HCT116 (cell line): Measurements from ENCODE around the gene KRT17. TPM values are rescaled to one million over a fixed set of nuclear protein-coding genes. Genes with fewer than 3 reads are reported as not detected.

Experiments
- ATAC-seq: fragments of 200-7000 bp; cut with Tn5 transposase; 2 replicates; pipeline ENCODE4 v1.9.1; 2020; ENCODE audit warnings: mild to moderate bottlenecking, moderate library complexity
- BruUV-seq: library from RNA; stranded (reverse); fragments of 400-500 nt; replicated peaks from 2 replicates; lab custom pipeline; 2021; lab: Mats Ljungman, UMichigan
- CTCF ChIA-PET: fragments of 300-600 bp; sonication (Branson Sonifier 250); formaldehyde crosslinking; loops from one replicate; lab custom pipeline; 2021; ENCODE audit warnings: antibody characterized with exemption; lab: Charles Lee
- POLR2A ChIA-PET: fragments of 300-600, 350-600 bp; sonication (Branson Sonifier 250); formaldehyde crosslinking; loops from one replicate; lab custom pipeline; 2021; ENCODE audit warnings: antibody characterized with exemption; lab: Charles Lee
- RAD21 ChIA-PET, 2 experiments: fragments of 300-600 bp; sonication (Branson Sonifier 250); formaldehyde crosslinking; loops; one replicate each; lab custom pipeline; 2023; ENCODE audit warnings: low total read pairs in 2 of 2; ENCODE audit not compliant: uncharacterized antibody in 2 of 2, unreplicated experiment in 2 of 2, low non-redundant PET in 1 of 2; lab: Charles Lee
- DNase-seq: peaks from one replicate; pipeline ENCODE4 v3.0.0-alpha.2; 2010; ENCODE audit warnings: low read depth, low spot score
- H2AFZ ChIP-seq: fragments of 200-600 bp; shearing (Covaris generic), sonication (generic); 2 replicates; pipeline ENCODE4 v1.6.1; 2017; ENCODE audit warnings: low read depth, mixed run types, mixed read lengths, antibody characterized with exemption, low read length; ENCODE audit not compliant: poor library complexity, severe bottlenecking
- H3K27ac ChIP-seq: 2 replicates; pipeline ENCODE4 v1.5.1; 2012; ENCODE audit warnings: low read depth, low read length
- H3K27me3 ChIP-seq: fragments of 200-600 bp; sonication (generic); 2 replicates; pipeline ENCODE4 v1.6.1; 2016; ENCODE audit warnings: mixed run types, low read length, mixed read lengths; ENCODE audit not compliant: insufficient read depth
- H3K36me3 ChIP-seq, 2 experiments: fragments of 200-500 bp in 1 of 2; fragments of 200-600 bp in 1 of 2; sonication (Bioruptor generic) in 1 of 2; sonication (generic) in 1 of 2; 2 replicates each; pipeline versions ENCODE4 v1.5.1 to v1.6.1; 2014 to 2016; ENCODE audit warnings: low read length in 2 of 2, inconsistent platforms in 1 of 2, mixed read lengths in 1 of 2, mixed run types in 1 of 2; ENCODE audit not compliant: insufficient read depth in 2 of 2, control insufficient read depth in 1 of 2
- H3K4me1 ChIP-seq, 2 experiments: fragments of 200-600 bp in 1 of 2; sonication (generic) in 1 of 2; 2 replicates each; pipeline versions ENCODE4 v1.5.1 to v1.6.1; 2012 to 2017; ENCODE audit warnings: low read length in 2 of 2, inconsistent platforms in 1 of 2, mild to moderate bottlenecking in 1 of 2, mixed read lengths in 1 of 2, mixed run types in 1 of 2, moderate library complexity in 1 of 2; ENCODE audit not compliant: insufficient read depth in 2 of 2, control insufficient read depth in 1 of 2
- H3K4me2 ChIP-seq: fragments of 200-600 bp; sonication (generic); 2 replicates; pipeline ENCODE4 v1.6.1; 2017; ENCODE audit warnings: mixed run types, low read length, mixed read lengths
- H3K4me3 ChIP-seq, 2 experiments: fragments of 200-600 bp in 1 of 2; sonication (generic) in 1 of 2; replicated peaks in 1 of 2; 2 replicates each; pipeline ENCODE4 v1.5.1; 2011 to 2016; ENCODE audit warnings: low read length in 2 of 2, control low read depth in 1 of 2, low read depth in 1 of 2, mild to moderate bottlenecking in 1 of 2, mixed read lengths in 1 of 2, mixed run types in 1 of 2
- H3K79me2 ChIP-seq: fragments of 200-600 bp; sonication (generic); 2 replicates; pipeline ENCODE4 v1.6.1; 2017; ENCODE audit warnings: mild to moderate bottlenecking, mixed run types, low read length, moderate library complexity, mixed read lengths; ENCODE audit not compliant: insufficient read depth
- H3K9ac ChIP-seq: fragments of 200-600 bp; sonication (generic); 2 replicates; pipeline ENCODE4 v1.6.1; 2016; ENCODE audit warnings: low read length, mixed read lengths
- H3K9me2 ChIP-seq: fragments of 200-600 bp; sonication (generic), shearing (Covaris generic); 2 replicates; pipeline ENCODE4 v1.6.1; 2017; ENCODE audit warnings: mixed run types, mild to moderate bottlenecking, moderate library complexity; ENCODE audit not compliant: insufficient read depth
- H3K9me3 ChIP-seq, 2 experiments: fragments of 200-500 bp in 1 of 2; fragments of 200-600 bp in 1 of 2; sonication (Bioruptor generic) in 1 of 2; sonication (generic) in 1 of 2; 2 replicates each; pipeline ENCODE4 v1.6.1; 2014 to 2017; ENCODE audit warnings: low read length in 2 of 2, mixed read lengths in 2 of 2, inconsistent platforms in 1 of 2, low read depth in 1 of 2, mild to moderate bottlenecking in 1 of 2, mixed run types in 1 of 2, moderate library complexity in 1 of 2; ENCODE audit not compliant: control insufficient read depth in 1 of 2, insufficient read depth in 1 of 2
- H4K20me1 ChIP-seq: fragments of 200-600 bp; sonication (generic), shearing (Covaris generic); 2 replicates; pipeline ENCODE4 v1.6.1; 2017; ENCODE audit warnings: mixed run types, mild to moderate bottlenecking, moderate library complexity; ENCODE audit not compliant: insufficient read depth
- CBX3 ChIP-seq: IDR thresholded peaks from 2 replicates; pipeline ENCODE4 v1.6.1; 2012; ENCODE audit warnings: low read depth
- CEBPB ChIP-seq: IDR thresholded peaks from 2 replicates; pipeline ENCODE4 v1.6.1; 2012; ENCODE audit warnings: low read depth
- CTCF ChIP-seq, 3 experiments: fragments of 200-600 bp in 1 of 3; sonication (generic) in 1 of 3; IDR thresholded peaks in 2 of 3; conservative IDR thresholded peaks in 1 of 3; 2 replicates each; pipeline ENCODE4 v1.5.1; 2012 to 2017; ENCODE audit warnings: low read depth in 2 of 3, low read length in 2 of 3, antibody characterized with exemption in 1 of 3, borderline replicate concordance in 1 of 3, control low read depth in 1 of 3, mild to moderate bottlenecking in 1 of 3, mixed read lengths in 1 of 3, mixed run types in 1 of 3, moderate library complexity in 1 of 3; ENCODE audit not compliant: insufficient read depth in 1 of 3
- EZH2 ChIP-seq: fragments of 200-600 bp; sonication (generic); IDR thresholded peaks from 2 replicates; pipeline ENCODE4 v1.6.1; 2017; ENCODE audit warnings: antibody characterized with exemption, mixed run types
- FOSL1 ChIP-seq: IDR thresholded peaks from 2 replicates; pipeline ENCODE4 v1.6.1; 2012; ENCODE audit warnings: low read depth
- MAX ChIP-seq: IDR thresholded peaks from 2 replicates; pipeline ENCODE4 v1.6.1; 2012
- POLR2A ChIP-seq: IDR thresholded peaks from 2 replicates; pipeline ENCODE4 v1.7.0; 2011; ENCODE audit warnings: borderline replicate concordance; ENCODE audit not compliant: insufficient read depth, insufficient read length; ENCODE audit errors: extremely low read depth
- POLR2AphosphoS5 ChIP-seq: IDR thresholded peaks from 2 replicates; pipeline ENCODE4 v1.6.1; 2011; ENCODE audit warnings: mild to moderate bottlenecking, low read depth, low read length, moderate library complexity
- RAD21 ChIP-seq: IDR thresholded peaks from 2 replicates; pipeline ENCODE4 v1.6.1; 2012; ENCODE audit warnings: low read depth, mild to moderate bottlenecking
- REST ChIP-seq: IDR thresholded peaks from 2 replicates; pipeline ENCODE4 v1.6.1; 2012; ENCODE audit warnings: low read depth
- SIN3A ChIP-seq: IDR thresholded peaks from 2 replicates; pipeline ENCODE4 v1.6.1; 2012; ENCODE audit warnings: low read depth
- SP1 ChIP-seq: IDR thresholded peaks from 2 replicates; pipeline ENCODE4 v1.6.1; 2012; ENCODE audit warnings: low read depth
- SRF ChIP-seq: IDR thresholded peaks from 2 replicates; pipeline ENCODE4 v1.6.1; 2012; ENCODE audit warnings: low read depth
- TCF7L2 ChIP-seq: IDR thresholded peaks from 2 replicates; pipeline ENCODE4 v1.7.0; 2011; ENCODE audit warnings: borderline replicate concordance, inconsistent platforms; ENCODE audit not compliant: insufficient read depth, insufficient read length; ENCODE audit errors: extremely low read depth
- ZFX ChIP-seq: fragments of 450-650 bp; IDR thresholded peaks from 2 replicates; pipeline ENCODE4 v1.6.1; 2017
- intact Hi-C: fragments of 100-400 bp; cut with micrococcal nuclease; formaldehyde crosslinking; loops from 2 replicates; pipeline ENCODE4 v1.10.0; 2022
- total RNA-seq: library from RNA; stranded (reverse); gene quantifications from one replicate; pipeline ENCODE4 v1.2.1, GENCODE V29; 2021; ENCODE audit not compliant: unreplicated experiment

KRT17 gene
- total RNA-seq, 1 experiment from 2014 or later: not detected

- RAD21 ChIA-PET: no interaction called here
These were observed 7.5 kb upstream of the KRT17 start for GRCh38 chr17:41631898-41632285.

GRCh38 chr17:41631025-41631897 is 6.9 kb upstream of the KRT17 start:
- no peaks in the 10 kb centered on the region for H3K9me3 ChIP-seq
- BruUV-seq: no TSS peak
- TF ChIP-seq TCF7L2: no peak
- no peak for TF ChIP-seq REST
- TF ChIP-seq SIN3A: no peak
- TF ChIP-seq CEBPB: no peak
- no peak for TF ChIP-seq ZFX
- no peak for TF ChIP-seq MAX
- no peak for TF ChIP-seq POLR2AphosphoS5
- no peak for TF ChIP-seq FOSL1
- no peak for TF ChIP-seq EZH2
- TF ChIP-seq CBX3: no peak
- no peak for TF ChIP-seq CTCF (IDR thresholded peaks at IDR 0.05 in 2 of 3, conservative IDR thresholded peaks at IDR 0.05 in 1 of 3; ENCODE audit: borderline replicate concordance in 1 of 3, insufficient read depth in 1 of 3, low read depth in 2 of 3, low read length in 2 of 3)
- DNase-seq (no peak), ATAC-seq (no peak)
- no peak overlapping the region for H3K4me3 ChIP-seq
- no peak overlapping the region for H3K9ac ChIP-seq
- POLR2A ChIA-PET: no interaction called here
- intact Hi-C loops: no loop called here
- H3K4me1 ChIP-seq: no peaks in the 10 kb centered on the region
- H3K27me3 ChIP-seq: no peaks in the 10 kb centered on the region
- no peaks in the 10 kb centered on the region for H3K36me3 ChIP-seq
- no peak overlapping the region for H2AFZ ChIP-seq
- CTCF ChIA-PET: no interaction called here
- RAD21 ChIA-PET: no interaction called here
- no peaks in the 10 kb centered on the region for H3K79me2 ChIP-seq
- H3K27ac ChIP-seq: no peak overlapping the region
- no peaks in the 10 kb centered on the region for H4K20me1 ChIP-seq
- H3K4me2 ChIP-seq: no peak overlapping the region
- no peaks in the 10 kb centered on the region for H3K9me2 ChIP-seq

More at GRCh38 chr17:41631898-41632285, 7.5 kb upstream of the KRT17 start:
- CTCF ChIA-PET: no interaction called here
- Histone ChIP-seq H3K79me2 (no peaks in the 10 kb centered on the region), H3K9me3 (no peaks in the 10 kb centered on the region), H2AFZ (no peak overlapping the region), H4K20me1 (no peaks in the 10 kb centered on the region), H3K36me3 (no peaks in the 10 kb centered on the region), H3K4me3 (no peak overlapping the region), H3K4me2 (no peak overlapping the region), H3K27ac (no peak overlapping the region), H3K4me1 (no peaks in the 10 kb centered on the region), H3K9me2 (no peaks in the 10 kb centered on the region), H3K27me3 (no peaks in the 10 kb centered on the region), H3K9ac (no peak overlapping the region)
- no peak for TF ChIP-seq POLR2A
- no peak for TF ChIP-seq SP1
- TF ChIP-seq TCF7L2: no peak
- no peak for TF ChIP-seq RAD21
- no peak for TF ChIP-seq FOSL1
- no peak for TF ChIP-seq SRF
- ATAC-seq (no peak), DNase-seq (no peak)
- POLR2A ChIA-PET: no interaction called here
- intact Hi-C loops: no loop called here
- BruUV-seq: no TSS peak
